Jurkat, Clone E6-1 (cell line): Measurements from ENCODE around the gene STAT4.

ENCODE experiments used
- DNase-seq: peaks from one replicate; pipeline ENCODE4 v3.0.0-alpha.2; 2011; ENCODE audit warnings: low read depth, low spot score
- H3K4me3 ChIP-seq: 2 replicates; pipeline ENCODE4 v1.5.1; 2011; ENCODE audit warnings: mild to moderate bottlenecking, low read length, control low read depth, moderate library complexity

The STAT4 gene

GRCh38 chr2:191031256-191031655 is 119.5 kb downstream of the STAT4 start:
- DNase-seq, result no peak
- H3K4me3 ChIP-seq, result no peak overlapping the region

GRCh38 chr2:191030521-191031154 is 120.2 kb downstream of the STAT4 start:
- H3K4me3 ChIP-seq, result no peak overlapping the region
- peak; percentile 76 for DNase-seq

DNA sequence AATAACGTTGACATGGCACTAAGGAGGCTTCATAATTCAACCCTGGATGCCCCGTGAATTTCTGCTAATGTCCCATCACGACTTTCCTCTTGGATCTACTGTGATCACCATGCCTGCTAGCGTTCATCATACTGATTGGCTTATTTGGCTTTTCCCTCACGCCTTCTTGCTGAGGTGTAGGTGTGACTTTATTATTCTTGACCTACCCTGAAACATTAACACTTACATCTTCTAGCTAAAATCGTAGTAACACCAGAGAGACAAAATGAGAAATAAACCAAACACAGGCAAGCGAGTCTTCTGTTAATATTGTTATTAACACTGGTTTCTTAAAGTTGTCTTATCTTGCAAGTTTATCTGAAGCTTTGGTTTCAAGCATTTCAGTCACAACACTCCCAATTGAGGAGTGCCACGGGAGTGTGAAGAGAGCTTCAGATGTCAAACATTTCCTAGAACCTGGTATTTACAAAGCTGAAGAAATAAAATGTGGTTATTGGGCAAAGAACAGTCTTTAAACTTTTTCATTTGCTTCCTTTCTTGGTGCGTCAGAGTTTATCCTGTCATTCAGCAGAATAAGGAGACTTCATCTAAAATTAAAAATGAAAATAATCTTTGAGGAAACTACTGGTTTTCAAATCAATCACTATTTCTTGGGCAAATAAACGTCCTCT is 121.4 kb downstream of the STAT4 start:
- no peak overlapping the region for H3K4me3 ChIP-seq
- DNase-seq, result no peak

- no peak for DNase-seq
These were observed 124.4 kb downstream of the STAT4 start for GRCh38 chr2:191026377-191026776.

DNA sequence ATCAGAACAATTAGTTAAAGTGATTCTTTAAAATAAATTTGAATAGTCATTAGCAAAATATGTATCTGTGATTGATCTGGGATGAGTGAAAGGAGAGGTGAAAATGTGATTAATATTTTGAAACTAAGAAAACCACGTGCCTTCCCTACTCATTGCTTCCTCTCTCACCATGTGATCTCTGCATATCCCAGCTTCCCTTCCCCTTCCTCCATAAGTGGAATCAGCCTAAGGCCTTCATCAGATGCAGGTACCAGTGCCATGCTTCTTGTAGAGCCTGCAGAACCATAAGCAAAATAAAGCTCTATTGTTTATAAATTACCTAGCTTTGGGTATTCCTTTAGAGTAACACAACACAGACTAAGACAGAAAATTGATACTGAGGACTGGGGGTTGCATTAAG is 125.7 kb downstream of the STAT4 start:
- no peak overlapping the region for H3K4me3 ChIP-seq
- no peak for DNase-seq

More at GRCh38 chr2:191026377-191026776, 124.4 kb downstream of the STAT4 start:
- no peak overlapping the region for H3K4me3 ChIP-seq

GRCh38 chr2:191023235-191023679 is 127.5 kb downstream of the STAT4 start:
- DNase-seq, result peak; percentile 92
- H3K4me3 ChIP-seq, result peak overlapping the region; percentile 94

GRCh38 chr2:191020742-191021381 is 129.9 kb downstream of the STAT4 start:
- H3K4me3 ChIP-seq, result peak overlapping the region; percentile 94
- peak; percentile 46 for DNase-seq

GRCh38 chr2:191020221-191020741 is 130.5 kb downstream of the STAT4 start:
- peak; percentile 96 for DNase-seq
- H3K4me3 ChIP-seq, result peak overlapping the region; percentile 94

- no peak for DNase-seq
- H3K4me3 ChIP-seq, result no peak overlapping the region
These were observed 131.4 kb downstream of the STAT4 start for GRCh38 chr2:191019376-191019775.

DNA sequence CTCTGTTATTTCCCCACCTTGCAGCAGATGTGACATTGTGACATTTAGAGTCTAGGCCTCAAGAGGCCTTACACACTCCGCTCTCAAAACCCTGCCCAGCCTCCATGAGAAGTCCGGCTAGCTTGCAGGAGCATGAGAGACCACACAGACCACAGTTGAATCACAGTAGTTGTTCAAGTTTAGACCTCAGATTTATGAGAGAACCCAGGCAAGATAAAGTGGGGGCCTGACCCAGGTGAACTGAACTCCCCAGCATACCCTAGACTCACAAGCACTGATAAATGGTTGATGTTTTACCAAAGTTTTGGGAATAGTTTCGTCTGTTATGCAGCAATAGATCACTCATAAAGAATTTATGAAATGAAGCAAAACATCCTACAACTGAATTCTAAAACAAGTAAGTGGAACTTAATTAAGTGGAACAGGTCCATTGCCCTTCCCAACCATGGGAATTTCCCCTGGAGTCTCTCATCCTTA is 132.1 kb downstream of the STAT4 start:
- no peak for DNase-seq
- H3K4me3 ChIP-seq, result no peak overlapping the region

- DNase-seq, result no peak
- no peak overlapping the region for H3K4me3 ChIP-seq
These were observed 132.7 kb downstream of the STAT4 start for GRCh38 chr2:191018048-191018447.

GRCh38 chr2:191015831-191016230 is 135.0 kb downstream of the STAT4 start:
- no peak overlapping the region for H3K4me3 ChIP-seq
- DNase-seq, result no peak

GRCh38 chr2:191015239-191015638 is 135.6 kb downstream of the STAT4 start:
- DNase-seq, result no peak
- H3K4me3 ChIP-seq, result no peak overlapping the region

DNA sequence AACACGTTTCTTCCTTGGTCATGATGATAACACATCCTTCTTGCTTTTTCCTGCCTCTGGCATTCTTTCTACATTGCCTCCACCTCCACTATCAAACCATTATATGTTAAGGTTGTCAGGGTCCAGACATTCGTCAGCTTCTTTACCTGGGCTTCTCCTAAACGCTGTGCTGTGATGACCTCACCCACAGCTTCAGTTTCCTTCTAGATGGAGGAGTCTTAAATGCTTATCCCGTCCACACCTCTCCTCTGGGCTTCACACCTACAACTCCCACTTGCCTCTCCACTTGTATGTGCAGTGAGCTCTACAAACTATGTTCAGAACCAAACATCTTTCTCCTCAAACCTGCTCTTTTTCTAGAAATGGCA is 136.2 kb downstream of the STAT4 start:
- peak overlapping the region; percentile 94 for H3K4me3 ChIP-seq

GRCh38 chr2:191013932-191014652 is 136.7 kb downstream of the STAT4 start, which contains the start of gene STAT1:
TSS of gene STAT1 (minus strand) at chr2:191014171. CDS start at chr2:191010003, 4,168 bp downstream.
- DNase-seq, result peak; percentile 84

More for the DNA sequence above, 136.2 kb downstream of the STAT4 start:
- no peak for DNase-seq

DNA sequence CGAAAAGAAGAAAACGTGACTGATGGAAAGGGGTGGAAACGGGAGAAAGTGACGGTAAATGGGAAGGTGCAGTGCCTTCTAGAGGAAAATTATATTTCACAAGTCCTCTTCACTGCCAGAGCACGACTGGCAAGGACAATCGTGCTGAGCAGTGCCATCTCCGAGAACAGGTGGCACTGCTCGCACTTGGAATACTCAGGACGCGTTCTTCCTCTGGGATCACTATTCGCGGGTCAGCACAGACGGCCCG is 137.2 kb downstream of the STAT4 start:
- no peak for DNase-seq
- peak overlapping the region; percentile 94 for H3K4me3 ChIP-seq

More at GRCh38 chr2:191013932-191014652, 136.7 kb downstream of the STAT4 start, which contains the start of gene STAT1:
- H3K4me3 ChIP-seq, result peak within 1 kb of the TSS; percentile 94

DNA sequence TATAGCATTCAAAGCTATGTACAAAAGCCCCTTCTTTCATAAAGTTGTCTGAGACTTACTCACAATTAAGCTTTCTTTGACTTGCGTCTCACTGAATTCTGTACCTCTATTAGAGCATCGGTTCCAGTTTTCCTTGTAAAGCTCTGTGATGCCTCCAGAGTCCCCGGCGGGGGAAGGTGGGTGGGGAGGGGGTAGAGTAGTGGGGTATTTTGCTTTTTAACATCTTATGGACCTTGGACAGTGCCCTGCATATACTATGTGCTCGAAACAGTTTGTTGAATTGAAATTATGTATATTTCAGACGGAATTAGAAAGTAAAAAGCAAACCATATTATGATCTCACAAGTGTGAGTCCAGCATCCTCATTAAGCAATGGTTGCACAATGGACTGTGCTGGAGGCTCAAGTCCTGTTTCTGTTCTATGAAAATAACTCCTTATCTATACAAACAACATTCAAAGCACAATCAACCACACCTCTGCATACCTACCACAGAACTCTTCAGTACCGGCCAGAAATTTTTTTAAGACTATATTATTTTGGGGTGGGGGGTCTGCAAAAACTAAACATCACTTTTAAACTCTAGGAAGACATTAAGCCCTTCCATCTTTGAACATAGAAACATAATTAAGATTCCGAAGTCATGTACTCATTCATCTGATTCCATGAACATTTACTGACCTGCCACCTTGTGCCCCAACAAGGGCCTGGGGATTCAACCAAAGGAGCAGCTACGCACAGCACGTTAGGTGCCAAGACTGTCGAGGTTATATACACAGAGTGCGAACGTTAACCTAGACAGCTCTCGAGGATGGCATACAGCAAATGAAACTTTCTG is 137.7 kb downstream of the STAT4 start:
- no peak for DNase-seq
- H3K4me3 ChIP-seq, result peak overlapping the region; percentile 94

DNA sequence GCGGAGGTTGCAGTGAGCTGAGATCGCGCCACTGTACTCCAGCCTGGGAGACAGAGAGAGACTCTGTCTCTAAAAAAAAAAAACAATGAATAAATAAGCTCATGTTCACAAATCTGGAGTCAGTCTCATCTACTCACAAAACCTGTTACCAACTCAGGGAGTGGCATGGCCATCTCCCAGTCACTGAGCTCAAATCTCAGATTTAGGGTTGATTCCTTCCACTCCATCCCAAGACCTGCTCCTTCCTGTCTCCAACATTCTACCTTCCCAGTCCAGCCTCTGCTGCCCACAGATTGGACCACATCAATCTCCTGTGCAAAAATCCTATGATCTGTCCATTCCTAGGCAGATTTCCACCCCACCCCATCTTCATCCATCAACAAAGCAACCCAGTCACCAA is 138.4 kb downstream of the STAT4 start:
- DNase-seq, result no peak
- H3K4me3 ChIP-seq, result no peak overlapping the region
